Activated CD4-positive, alpha-beta T cell treated with anti-CD3 and anti-CD28 coated beads, Interleukin-2, amount 50 U/mL, for 24 hours (primary cell): Measurements from ENCODE around the gene BDH2.

ENCODE experiments used
- DNase-seq, 2 donors: peaks; one replicate each; pipeline ENCODE4 v3.0.0-alpha.2; 2020; ENCODE audit warnings: low read depth in 1 of 2, low spot score in 1 of 2

Gene BDH2

GRCh38 chr4:103029300-103029699, 70.3 kb downstream of the BDH2 start:
- DNase-seq = no peak
